Measurements from ENCODE around the gene OR6V1.

GRCh38 chr7:143063741-143064140 lies 11.6 kb downstream of the OR6V1 start:
- no peak for TF ChIP-seq CTCF (IDR thresholded peaks at IDR 0.05)
- no peak for TF ChIP-seq POLR2A (IDR thresholded peaks at IDR 0.05)

Data from right lobe of liver (tissue), 4 donors.